H1 (cell line): ENCODE data around the gene UBE2L6. TPM values are rescaled to one million over a fixed set of nuclear protein-coding genes. Genes with fewer than 3 reads are reported as not detected.

Source experiments
- ASH2L ChIP-seq: fragments of 200-600, 300-600 bp; sonication (generic); IDR thresholded peaks from one replicate; pipeline ENCODE4 v1.7.1; 2017; ENCODE audit warnings: low read length
- BCL11A ChIP-seq, 2 experiments: IDR thresholded peaks; one replicate each; pipeline ENCODE4 v1.6.1; 2011; ENCODE audit warnings: low read depth in 2 of 2, low read length in 2 of 2, mild to moderate bottlenecking in 2 of 2
- CBX5 ChIP-seq: fragments of 300-800, 300-1000 bp; sonication (generic); IDR thresholded peaks from 2 replicates; pipeline ENCODE4 v1.7.1; 2016; ENCODE audit warnings: antibody characterized with exemption, low read length, low read depth
- CBX8 ChIP-seq: fragments of 300-800, 300-1000 bp; sonication (generic); IDR thresholded peaks from 2 replicates; pipeline ENCODE4 v1.7.1; 2016; ENCODE audit warnings: low read depth, low read length, borderline replicate concordance
- EGR1 ChIP-seq: IDR thresholded peaks from 2 replicates; pipeline ENCODE4 v1.6.1; 2011; ENCODE audit warnings: low read depth, low read length, borderline replicate concordance
- EZH2 ChIP-seq: fragments of 200-600 bp; sonication (generic); IDR thresholded peaks from 2 replicates; pipeline ENCODE4 v1.7.1; 2012; ENCODE audit warnings: low read depth, mild to moderate bottlenecking, moderate library complexity, low read length, inconsistent platforms; ENCODE audit not compliant: severe bottlenecking
- HDAC2 ChIP-seq, 2 experiments: fragments of 300-600 bp in 1 of 2; sonication (generic) in 1 of 2; IDR thresholded peaks; 2 replicates each; pipeline ENCODE4 v1.6.1; 2011 to 2012; ENCODE audit warnings: low read depth in 2 of 2, low read length in 2 of 2, mild to moderate bottlenecking in 2 of 2, moderate library complexity in 2 of 2, borderline replicate concordance in 1 of 2, inconsistent platforms in 1 of 2
- KDM4A ChIP-seq: IDR thresholded peaks from one replicate; pipeline ENCODE4 v1.7.1; 2012; ENCODE audit warnings: low read depth, mild to moderate bottlenecking, moderate library complexity, low read length, inconsistent platforms; ENCODE audit not compliant: severe bottlenecking
- MAX ChIP-seq: IDR thresholded peaks from 2 replicates; pipeline ENCODE4 v1.6.1; 2012; ENCODE audit warnings: inconsistent platforms
- NANOG ChIP-seq: IDR thresholded peaks from 2 replicates; pipeline ENCODE4 v1.6.1; 2011; ENCODE audit warnings: low read length, low read depth, mild to moderate bottlenecking, inconsistent platforms; ENCODE audit not compliant: insufficient read depth, poor library complexity, severe bottlenecking
- PHF8 ChIP-seq: fragments of 200-600 bp; sonication (generic); conservative IDR thresholded peaks from 2 replicates; pipeline ENCODE4 v1.7.1; 2012; ENCODE audit warnings: low read depth, mild to moderate bottlenecking, inconsistent platforms, low read length, moderate library complexity
- RAD21 ChIP-seq, 2 experiments: IDR thresholded peaks in 1 of 2; conservative IDR thresholded peaks in 1 of 2; 2 replicates each; pipeline ENCODE4 v1.6.1; 2011; ENCODE audit warnings: low read depth in 2 of 2, low read length in 2 of 2, improper control_type of control experiment in 1 of 2, inconsistent platforms in 1 of 2, mild to moderate bottlenecking in 1 of 2, moderate library complexity in 1 of 2
- RBBP5 ChIP-seq: IDR thresholded peaks from 2 replicates; pipeline ENCODE4 v1.7.1; 2012; ENCODE audit warnings: low read depth, mild to moderate bottlenecking, inconsistent platforms, low read length, moderate library complexity, borderline replicate concordance
- SIN3A ChIP-seq, 2 experiments: IDR thresholded peaks in 1 of 2; conservative IDR thresholded peaks in 1 of 2; 2 replicates each; pipeline ENCODE4 v1.6.1; 2011 to 2012; ENCODE audit warnings: low read length in 2 of 2, improper control_type of control experiment in 1 of 2, low read depth in 1 of 2, mild to moderate bottlenecking in 1 of 2
- TEAD4 ChIP-seq: IDR thresholded peaks from 2 replicates; pipeline ENCODE4 v1.6.1; 2012; ENCODE audit warnings: low read depth, low read length, inconsistent platforms, mixed read lengths
- polyA plus RNA-seq, 7 experiments: library from polyadenylated mRNA; depleted of rRNA in 3 of 7; stranded (reverse) in 5 of 7; unstranded in 2 of 7; fragments of >200 nt in 5 of 7; fragments of 200-250 nt in 2 of 7; gene quantifications; 1 replicate in 5 of 7; 2 replicates in 1 of 7; 4 replicates in 1 of 7; pipeline versions ENCODE4 v1.2.1 to v1.2.3, GENCODE V29; 2011 to 2013; ENCODE audit warnings: missing spikeins in 2 of 7, mixed read lengths in 2 of 7
- total RNA-seq: library from RNA; stranded (reverse); fragmentation: NEBNext Ultra II Directional; extraction: Animal tissue kit (Norgen Biotek cat#: 25700); gene quantifications from 2 replicates; pipeline ENCODE4 v1.2.1, GENCODE V29; 2021
- TF ChIP-seq, protein P1 (sequence below): IDR thresholded peaks from 2 replicates; pipeline ENCODE4 v1.6.1; 2011; ENCODE audit warnings: low read depth, mild to moderate bottlenecking, low read length; ENCODE audit not compliant: insufficient read depth
- TF ChIP-seq, protein P2 (sequence below), 3 experiments: IDR thresholded peaks; 1 replicate in 2 of 3; 2 replicates in 1 of 3; pipeline versions ENCODE4 v1.5.1 to v1.6.1; 2011; ENCODE audit warnings: low read length in 3 of 3, mild to moderate bottlenecking in 3 of 3, inconsistent platforms in 2 of 3, low read depth in 1 of 3, moderate library complexity in 1 of 3; ENCODE audit not compliant: insufficient read depth in 1 of 3; ENCODE audit errors: control extremely low read depth in 1 of 3

The UBE2L6 gene
- total and polyA plus RNA-seq, 2 of the 8 experiments (the other 6 are each of a cell fraction or from before 2014, with no cell fraction given) = 67.8 to 89.2 TPM

DNA sequence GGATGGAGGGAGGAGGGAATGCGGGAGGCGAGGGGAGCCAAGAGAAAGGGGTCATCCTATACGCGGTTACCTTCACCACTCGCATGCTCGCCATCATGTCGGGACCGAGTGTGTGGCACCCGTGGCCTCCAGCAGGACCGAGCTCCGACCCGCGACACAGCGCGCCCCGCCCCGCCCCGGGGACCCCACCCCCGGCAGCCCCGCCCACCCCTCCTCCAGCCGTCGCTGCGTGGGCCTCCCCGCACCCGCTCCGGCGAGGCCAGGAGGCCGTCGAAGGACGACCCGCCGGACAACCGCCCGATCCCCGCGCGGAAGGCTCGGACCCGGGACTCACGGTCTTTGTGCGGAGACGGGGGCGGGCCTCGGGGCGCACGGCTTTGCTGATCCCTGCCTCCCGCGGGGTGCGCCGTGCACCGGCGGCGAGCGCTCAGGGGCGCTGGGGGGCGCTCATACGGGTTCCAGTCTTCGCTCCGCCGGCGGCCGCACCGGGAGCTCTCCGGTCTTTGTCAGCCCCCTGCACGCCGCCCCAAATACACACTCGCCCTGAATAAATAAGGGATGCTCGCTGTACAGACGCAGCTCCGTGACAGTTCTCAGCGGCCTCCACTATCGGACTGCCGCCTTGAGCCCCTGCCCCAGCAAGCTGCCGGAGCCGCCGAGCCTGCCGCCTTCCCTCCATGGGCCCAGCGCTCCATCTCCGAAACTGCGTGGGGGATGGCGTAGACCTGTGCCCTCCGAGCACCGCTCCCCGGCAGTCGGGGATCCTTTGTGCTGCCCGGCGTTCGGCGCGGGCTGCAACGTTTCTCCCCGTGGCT lies at the start of gene UBE2L6 (continued):
- TF ChIP-seq EGR1 = 0 out of 2 replicates have a peak, but pooled peaks have one; percentile 22
- peak; percentile 72; the same call in 1 of the 2 replicates for TF ChIP-seq MAX
- 0 out of 2 replicates have a peak, but pooled peaks have one; percentile 0 for TF ChIP-seq TEAD4
- peak; percentile 88 for TF ChIP-seq KDM4A
- no peak for TF ChIP-seq CBX8
- TF ChIP-seq EZH2 = no peak
- TF ChIP-seq, protein P1, sequence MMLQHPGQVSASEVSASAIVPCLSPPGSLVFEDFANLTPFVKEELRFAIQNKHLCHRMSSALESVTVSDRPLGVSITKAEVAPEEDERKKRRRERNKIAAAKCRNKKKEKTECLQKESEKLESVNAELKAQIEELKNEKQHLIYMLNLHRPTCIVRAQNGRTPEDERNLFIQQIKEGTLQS = no peak
- peak; percentile 62 to 69; a peak in 2 of 4 replicates for TF ChIP-seq HDAC2 (IDR thresholded peaks at IDR 0.05; ENCODE audit: borderline replicate concordance in 1 of 2, low read depth in 2 of 2, low read length in 2 of 2)
- TF ChIP-seq RBBP5 = peak; percentile 52; the same call in 1 of the 2 replicates
- peak; percentile 68 to 82; a peak in 2 of 4 replicates for TF ChIP-seq SIN3A (conservative IDR thresholded peaks at IDR 0.05 in 1 of 2, IDR thresholded peaks at IDR 0.05 in 1 of 2; ENCODE audit: low read depth in 1 of 2, low read length in 2 of 2)
- peak; percentile 76 for TF ChIP-seq PHF8
- TF ChIP-seq RAD21 (IDR thresholded peaks at IDR 0.05 in 1 of 2, conservative IDR thresholded peaks at IDR 0.05 in 1 of 2; ENCODE audit: low read depth in 2 of 2, low read length in 2 of 2) = peak in 1 of 2 experiments; percentile 26; a peak in 2 of 4 replicates
- TF ChIP-seq BCL11A (IDR thresholded peaks at IDR 0.05; ENCODE audit: low read depth in 2 of 2, low read length in 2 of 2) = no peak
- peak; percentile 87 for TF ChIP-seq ASH2L
- no peak for TF ChIP-seq CBX5
- TF ChIP-seq NANOG = peak; percentile 32
- TF ChIP-seq, protein P2, sequence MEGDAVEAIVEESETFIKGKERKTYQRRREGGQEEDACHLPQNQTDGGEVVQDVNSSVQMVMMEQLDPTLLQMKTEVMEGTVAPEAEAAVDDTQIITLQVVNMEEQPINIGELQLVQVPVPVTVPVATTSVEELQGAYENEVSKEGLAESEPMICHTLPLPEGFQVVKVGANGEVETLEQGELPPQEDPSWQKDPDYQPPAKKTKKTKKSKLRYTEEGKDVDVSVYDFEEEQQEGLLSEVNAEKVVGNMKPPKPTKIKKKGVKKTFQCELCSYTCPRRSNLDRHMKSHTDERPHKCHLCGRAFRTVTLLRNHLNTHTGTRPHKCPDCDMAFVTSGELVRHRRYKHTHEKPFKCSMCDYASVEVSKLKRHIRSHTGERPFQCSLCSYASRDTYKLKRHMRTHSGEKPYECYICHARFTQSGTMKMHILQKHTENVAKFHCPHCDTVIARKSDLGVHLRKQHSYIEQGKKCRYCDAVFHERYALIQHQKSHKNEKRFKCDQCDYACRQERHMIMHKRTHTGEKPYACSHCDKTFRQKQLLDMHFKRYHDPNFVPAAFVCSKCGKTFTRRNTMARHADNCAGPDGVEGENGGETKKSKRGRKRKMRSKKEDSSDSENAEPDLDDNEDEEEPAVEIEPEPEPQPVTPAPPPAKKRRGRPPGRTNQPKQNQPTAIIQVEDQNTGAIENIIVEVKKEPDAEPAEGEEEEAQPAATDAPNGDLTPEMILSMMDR (IDR thresholded peaks at IDR 0.05; ENCODE audit: control extremely low read depth in 1 of 3, insufficient read depth in 1 of 3, low read depth in 1 of 3, low read length in 3 of 3) = peak in 2 of 3 experiments; percentile 48 to 50; a peak in 3 of 4 replicates
